IPS-18a (cell line): ENCODE measurements around the gene MSL2.
"Not testable (repeated sequence)": the region's sequence is repeated elsewhere in the genome, so short reads cannot be mapped to it uniquely, and the experiment has no call there.

ENCODE experiments used
- H3K27ac ChIP-seq: one replicate; pipeline ENCODE4 v1.5.1; 2013; ENCODE audit warnings: low read length
- H3K27me3 ChIP-seq: one replicate; pipeline ENCODE4 v1.6.1; 2013; ENCODE audit warnings: mild to moderate bottlenecking, low read length; ENCODE audit not compliant: control insufficient read depth, insufficient read depth
- H3K36me3 ChIP-seq: one replicate; pipeline ENCODE4 v1.6.1; 2013; ENCODE audit warnings: low read depth, low read length; ENCODE audit not compliant: control insufficient read depth
- H3K4me1 ChIP-seq: one replicate; pipeline ENCODE4 v1.6.1; 2013; ENCODE audit warnings: low read depth, low read length; ENCODE audit not compliant: control insufficient read depth
- H3K4me3 ChIP-seq: one replicate; pipeline ENCODE4 v1.5.1; 2013; ENCODE audit warnings: low read length
- H3K9ac ChIP-seq: one replicate; pipeline ENCODE4 v1.6.1; 2013; ENCODE audit warnings: mild to moderate bottlenecking, low read length, moderate library complexity
- H3K9me3 ChIP-seq: one replicate; pipeline ENCODE4 v1.6.1; 2013; ENCODE audit warnings: low read depth, low read length; ENCODE audit not compliant: control insufficient read depth

Gene MSL2

DNA sequence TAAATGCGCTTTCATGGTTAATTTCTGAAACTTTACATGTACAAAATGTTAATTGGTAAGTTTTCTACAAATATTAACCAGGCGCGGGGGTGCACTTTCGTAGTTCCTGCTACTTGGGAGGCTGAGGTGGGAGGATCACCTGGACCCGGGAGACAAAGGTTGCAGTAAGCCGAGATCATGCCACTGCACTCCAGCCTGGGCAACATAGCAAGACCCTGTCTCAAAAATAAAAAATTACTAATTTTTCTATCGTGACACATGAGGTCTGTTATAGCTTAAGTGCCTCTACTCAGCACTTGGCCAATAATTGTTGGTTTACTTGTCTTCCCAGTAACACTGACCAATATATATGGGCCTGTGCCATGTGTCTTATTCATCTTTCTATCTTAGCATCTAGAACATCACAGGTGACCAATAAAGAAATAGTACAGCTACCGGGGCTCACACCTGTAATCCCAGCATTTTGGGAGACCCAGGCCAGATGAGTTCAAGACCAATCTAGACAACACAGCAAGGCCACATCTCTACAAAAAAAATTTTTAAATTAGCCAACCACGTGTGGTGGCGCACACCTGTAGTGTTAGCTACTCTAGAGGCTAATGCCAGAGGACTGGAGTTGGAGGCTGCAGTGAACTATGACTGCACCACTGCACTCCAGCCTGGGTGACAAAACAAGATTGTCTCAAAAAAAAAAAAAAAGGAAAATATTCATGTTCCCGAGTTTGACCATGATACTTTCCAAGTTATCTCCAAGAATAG, 6.1 kb downstream of the MSL2 start:
- no peaks in the 10 kb centered on the region for H3K9me3 ChIP-seq
- H3K4me1 ChIP-seq = peaks cover 6% of the 10 kb centered on the region
- H3K27me3 ChIP-seq = no peaks in the 10 kb centered on the region
- no peak overlapping the region for H3K27ac ChIP-seq
- H3K9ac ChIP-seq = no peak overlapping the region
- H3K36me3 ChIP-seq = no peaks in the 10 kb centered on the region
- H3K4me3 ChIP-seq = no peak overlapping the region

DNA sequence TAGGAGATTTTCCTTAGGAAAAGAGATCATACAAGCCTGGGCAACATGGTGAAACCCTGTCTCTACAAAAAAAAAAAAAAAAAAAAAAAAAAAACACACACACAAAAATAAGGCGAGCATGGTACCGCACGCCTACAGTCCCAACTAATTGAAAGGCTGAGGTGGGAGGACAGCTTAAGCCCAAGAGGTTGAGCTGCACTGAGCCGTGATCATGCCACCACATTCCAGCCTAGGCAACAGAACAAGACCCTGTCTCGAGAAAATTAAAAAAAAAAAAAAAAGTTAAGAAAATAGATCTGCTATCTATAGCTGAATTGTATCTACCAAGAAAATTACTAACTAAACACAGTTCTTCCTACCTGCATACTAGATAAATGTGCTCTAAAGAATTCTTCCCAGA, 7.1 kb downstream of the MSL2 start:
- Histone ChIP-seq H3K27ac (no peak overlapping the region), H3K4me1 (peaks cover 6% of the 10 kb centered on the region), H3K4me3 (no peak overlapping the region), H3K27me3 (no peaks in the 10 kb centered on the region), H3K9me3 (no peaks in the 10 kb centered on the region), H3K9ac (no peak overlapping the region), H3K36me3 (no peaks in the 10 kb centered on the region)

DNA sequence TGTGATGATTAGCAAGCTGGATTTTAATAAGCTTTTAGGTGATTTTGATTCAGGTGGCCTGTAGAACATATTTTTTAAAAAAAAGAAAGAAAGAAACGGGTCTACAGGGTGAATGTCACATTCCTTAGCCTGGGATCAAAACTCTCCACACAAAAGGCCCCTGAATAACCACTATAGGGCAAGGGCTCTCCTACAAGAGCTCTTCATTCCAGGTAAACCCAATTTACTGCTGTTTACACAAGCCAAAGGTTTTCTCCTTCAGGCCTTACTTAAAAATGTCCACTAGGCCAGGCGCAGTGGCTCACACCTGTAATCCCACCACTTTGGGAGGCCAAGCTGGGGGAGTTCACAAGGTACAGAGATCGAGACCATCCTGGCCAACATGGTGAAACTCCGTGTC, 8.3 kb downstream of the MSL2 start:
- Histone ChIP-seq H3K9ac (no peak overlapping the region), H3K27me3 (no peaks in the 10 kb centered on the region), H3K36me3 (no peaks in the 10 kb centered on the region), H3K9me3 (no peaks in the 10 kb centered on the region), H3K4me1 (peaks cover 9% of the 10 kb centered on the region), H3K27ac (no peak overlapping the region), H3K4me3 (no peak overlapping the region)

DNA sequence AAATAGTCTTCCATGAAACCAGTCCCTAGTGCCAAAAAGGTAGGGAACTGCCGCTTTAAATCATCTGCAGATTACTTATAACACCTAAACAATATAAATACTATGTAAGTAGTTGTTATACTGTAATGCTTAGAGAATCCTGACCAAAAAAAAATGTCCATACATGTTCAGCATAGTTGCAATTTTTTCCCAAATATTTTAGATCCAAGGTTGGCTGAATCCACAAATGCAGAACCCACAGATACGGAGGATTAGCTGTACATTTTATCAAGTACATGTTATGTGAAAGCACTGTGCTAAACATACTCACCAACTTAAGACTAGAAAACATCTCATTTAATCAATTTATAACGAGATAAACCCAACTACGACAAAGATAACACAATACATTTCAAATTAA, 9.3 kb downstream of the MSL2 start:
- Histone ChIP-seq H3K4me3 (no peak overlapping the region), H3K27ac (no peak overlapping the region), H3K9ac (no peak overlapping the region), H3K4me1 (peaks cover 12% of the 10 kb centered on the region), H3K9me3 (no peaks in the 10 kb centered on the region), H3K36me3 (no peaks in the 10 kb centered on the region), H3K27me3 (no peaks in the 10 kb centered on the region)

DNA sequence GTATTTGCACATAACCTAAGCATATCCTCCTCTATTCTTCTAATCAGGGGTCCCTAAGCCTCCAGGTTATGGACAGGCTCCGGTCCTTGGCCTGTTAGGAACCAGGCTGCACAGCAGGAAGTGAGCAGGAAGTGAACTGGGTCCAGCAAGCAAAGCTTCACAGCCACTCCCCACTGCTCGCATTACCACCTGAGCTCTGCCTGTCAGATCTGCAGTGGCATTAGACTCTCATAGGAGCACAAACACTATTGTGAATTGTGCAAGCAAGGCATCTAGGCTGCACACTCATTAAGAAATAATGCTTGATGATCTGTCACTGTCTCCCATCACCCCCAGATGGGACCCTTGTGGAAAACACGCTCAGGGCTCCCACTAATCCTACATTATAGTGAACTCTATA, 9.8 kb downstream of the MSL2 start:
- peaks cover 12% of the 10 kb centered on the region for H3K4me1 ChIP-seq
- H3K27ac ChIP-seq = no peak overlapping the region
- no peaks in the 10 kb centered on the region for H3K9me3 ChIP-seq

DNA sequence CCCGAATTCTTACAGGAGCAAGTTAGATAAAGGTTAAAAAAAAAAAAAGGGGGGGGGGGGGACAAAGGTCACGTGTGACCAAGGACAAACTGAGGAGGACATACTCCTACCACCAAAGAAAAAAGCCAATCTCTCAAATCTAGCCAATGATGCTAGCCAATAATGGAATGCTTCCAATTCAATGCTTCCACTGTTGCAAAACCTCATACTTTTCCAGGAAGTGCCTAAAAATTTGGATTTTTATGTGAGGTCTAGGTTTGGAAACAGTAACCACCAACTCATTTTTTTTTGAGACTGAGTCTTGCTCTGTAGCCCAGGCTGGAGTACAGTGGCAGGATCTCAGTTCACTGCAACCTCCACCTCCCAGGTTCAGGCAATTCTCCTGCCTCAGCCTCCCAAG, 11.4 kb downstream of the MSL2 start:
- H3K9ac ChIP-seq = no peak overlapping the region
- H3K36me3 ChIP-seq = no peaks in the 10 kb centered on the region
- H3K4me3 ChIP-seq = no peak overlapping the region
- no peaks in the 10 kb centered on the region for H3K27me3 ChIP-seq
- H3K4me1 ChIP-seq = peaks cover 12% of the 10 kb centered on the region
- H3K27ac ChIP-seq = no peak overlapping the region
- no peaks in the 10 kb centered on the region for H3K9me3 ChIP-seq

More for the DNA sequence above, 9.8 kb downstream of the MSL2 start:
- H3K27me3 ChIP-seq = no peaks in the 10 kb centered on the region
- no peak overlapping the region for H3K9ac ChIP-seq
- H3K4me3 ChIP-seq = no peak overlapping the region
- H3K36me3 ChIP-seq = no peaks in the 10 kb centered on the region

DNA sequence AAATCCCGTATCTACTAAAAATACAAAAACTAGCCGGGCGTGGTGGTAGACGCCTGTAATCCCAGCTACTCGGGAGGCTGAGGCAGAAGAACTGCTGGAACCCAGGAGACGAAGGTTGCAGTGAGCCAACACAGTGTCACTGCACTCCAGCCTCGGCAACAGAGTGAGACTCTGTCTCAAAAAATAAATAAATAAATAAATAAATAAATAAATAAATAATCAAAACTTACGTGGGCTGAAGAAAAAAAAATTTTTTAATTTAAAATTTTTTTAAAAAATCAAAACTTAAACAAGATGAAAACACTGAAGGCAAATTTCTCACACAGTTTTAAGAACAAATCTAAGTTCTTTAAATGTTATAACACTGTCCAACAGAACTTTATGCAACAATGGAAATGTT, 14.4 kb downstream of the MSL2 start:
- Histone ChIP-seq H3K27ac (no peak overlapping the region), H3K4me3 (no peak overlapping the region), H3K27me3 (no peaks in the 10 kb centered on the region), H3K36me3 (no peaks in the 10 kb centered on the region), H3K4me1 (peaks cover 10% of the 10 kb centered on the region), H3K9ac (no peak overlapping the region), H3K9me3 (no peaks in the 10 kb centered on the region)

DNA sequence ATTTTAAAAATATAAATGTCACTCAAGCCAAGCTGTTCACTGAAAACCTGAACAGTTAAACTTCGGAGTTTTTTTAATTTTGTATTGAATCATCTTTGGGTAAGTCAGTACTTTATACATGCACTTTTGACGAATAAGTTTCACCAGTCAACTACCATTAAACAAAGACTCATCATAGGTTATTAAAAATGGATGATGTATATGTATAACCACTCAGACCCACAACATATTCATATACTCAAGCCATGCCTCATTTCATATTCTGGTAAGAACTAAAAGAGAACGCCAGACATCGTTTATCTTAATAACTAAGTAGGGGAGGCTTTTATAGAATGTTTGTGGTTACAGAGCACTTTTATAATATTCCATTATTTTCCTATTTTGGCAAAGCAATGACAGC, 18.3 kb downstream of the MSL2 start:
- H3K27me3 ChIP-seq = no peaks in the 10 kb centered on the region
- no peaks in the 10 kb centered on the region for H3K9me3 ChIP-seq
- H3K27ac ChIP-seq = no peak overlapping the region
- H3K4me1 ChIP-seq = peaks cover 7% of the 10 kb centered on the region
- H3K36me3 ChIP-seq = no peaks in the 10 kb centered on the region
- H3K9ac ChIP-seq = no peak overlapping the region
- H3K4me3 ChIP-seq = no peak overlapping the region

DNA sequence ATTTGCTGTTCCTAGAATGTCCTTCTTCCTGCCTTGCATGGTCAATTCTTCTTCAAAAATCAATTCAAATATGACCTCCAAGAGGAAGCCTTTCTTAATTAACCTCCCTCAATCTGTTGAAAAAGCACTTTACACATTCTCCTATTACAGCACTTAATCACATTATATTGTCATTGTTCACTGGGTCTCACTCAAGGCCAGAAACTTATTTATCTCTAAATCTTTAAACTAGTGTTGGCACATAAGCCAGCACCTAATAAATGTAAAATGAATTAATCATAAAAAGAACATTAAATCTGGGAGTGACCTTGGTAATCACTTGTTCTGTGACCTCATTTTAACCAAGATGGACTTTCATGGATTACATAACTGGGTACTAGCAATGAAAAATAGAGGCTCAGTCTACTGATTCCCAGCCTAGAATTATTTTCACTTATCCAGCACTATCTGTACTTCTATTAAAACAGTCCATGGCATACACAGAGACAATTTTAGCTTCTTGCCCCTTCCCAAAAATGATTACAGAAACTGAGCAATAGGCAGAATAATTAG, 22.1 kb downstream of the MSL2 start:
- no peaks in the 10 kb centered on the region for H3K4me1 ChIP-seq
- no peak overlapping the region for H3K27ac ChIP-seq
- no peaks in the 10 kb centered on the region for H3K9me3 ChIP-seq
- H3K36me3 ChIP-seq = no peaks in the 10 kb centered on the region
- H3K9ac ChIP-seq = no peak overlapping the region
- no peaks in the 10 kb centered on the region for H3K27me3 ChIP-seq
- no peak overlapping the region for H3K4me3 ChIP-seq

DNA sequence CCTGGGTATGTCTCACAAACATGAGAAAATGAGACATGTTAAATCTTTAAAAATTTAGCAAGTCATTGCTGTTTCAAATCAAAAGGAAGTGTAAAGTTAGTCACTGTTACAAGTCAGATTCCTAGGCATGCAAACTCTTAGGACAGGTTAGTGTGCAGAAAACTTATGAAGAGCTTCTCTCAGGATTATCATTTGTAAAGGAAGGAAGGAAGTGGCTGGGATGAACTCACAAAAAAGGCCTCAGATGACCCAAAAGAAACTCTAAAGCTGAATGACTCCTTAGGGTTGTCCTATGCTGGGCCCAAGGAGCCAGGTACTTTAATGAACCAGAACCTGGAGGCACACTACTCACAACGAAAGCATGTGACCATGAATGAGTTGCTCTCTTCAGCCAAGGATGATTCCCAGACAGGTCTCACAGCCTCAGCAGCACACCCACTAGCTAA, 25.0 kb downstream of the MSL2 start:
- no peaks in the 10 kb centered on the region for H3K9me3 ChIP-seq
- H3K27me3 ChIP-seq = no peaks in the 10 kb centered on the region
- H3K9ac ChIP-seq = no peak overlapping the region
- no peak overlapping the region for H3K4me3 ChIP-seq
- no peaks in the 10 kb centered on the region for H3K36me3 ChIP-seq
- H3K4me1 ChIP-seq = peaks cover 4% of the 10 kb centered on the region
- no peak overlapping the region for H3K27ac ChIP-seq

DNA sequence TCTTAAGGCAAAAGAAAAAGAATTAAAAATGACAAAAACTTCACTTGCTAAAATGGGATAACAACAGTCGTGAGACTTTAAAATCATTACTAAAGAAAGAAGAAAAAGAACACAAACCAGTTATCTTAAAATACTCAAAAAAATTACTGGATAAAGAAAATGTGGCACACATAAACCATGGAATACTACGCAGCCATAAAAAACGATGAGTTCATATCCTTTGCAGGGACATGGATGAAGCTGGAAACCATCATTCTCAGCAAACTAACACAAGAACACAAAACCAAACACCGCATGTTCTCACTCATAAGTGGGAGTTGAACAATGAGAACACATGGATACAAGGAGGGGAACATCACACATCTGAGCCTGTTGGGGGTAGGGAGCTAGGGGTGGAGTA, 27.9 kb downstream of the MSL2 start:
- not testable (repeated sequence) for H3K9ac ChIP-seq, H3K27me3 ChIP-seq, H3K27ac ChIP-seq, H3K9me3 ChIP-seq, H3K36me3 ChIP-seq, H3K4me3 ChIP-seq
- H3K4me1 ChIP-seq = peaks cover 16% of the 10 kb centered on the region

DNA sequence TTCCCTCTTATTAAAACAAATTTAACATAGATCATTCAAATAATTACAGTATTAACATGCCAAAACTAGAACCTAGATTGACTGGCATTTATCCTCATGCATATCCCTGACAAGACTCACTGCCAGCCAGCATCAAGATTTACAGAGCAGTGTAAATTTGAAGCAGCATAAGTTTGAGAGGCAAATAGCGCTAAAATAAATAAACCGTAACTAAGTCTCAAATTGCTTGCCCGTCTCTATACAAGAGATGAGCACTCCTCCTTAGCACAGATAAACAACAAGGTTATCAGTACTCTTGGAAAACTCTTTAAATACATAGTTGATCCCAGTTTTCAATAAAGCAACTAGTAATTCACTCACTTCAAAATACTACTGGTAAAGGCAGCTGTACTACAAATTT, 29.6 kb downstream of the MSL2 start:
- no peaks in the 10 kb centered on the region for H3K27me3 ChIP-seq
- no peaks in the 10 kb centered on the region for H3K36me3 ChIP-seq
- no peak overlapping the region for H3K4me3 ChIP-seq
- no peak overlapping the region for H3K27ac ChIP-seq
- peaks cover 17% of the 10 kb centered on the region for H3K4me1 ChIP-seq
- no peaks in the 10 kb centered on the region for H3K9me3 ChIP-seq
- H3K9ac ChIP-seq = no peak overlapping the region
